Measurements from ENCODE around the gene OGFR. TPM values are rescaled to one million over a fixed set of nuclear protein-coding genes. Genes with fewer than 3 reads are reported as not detected.

The OGFR gene
- total and polyA plus RNA-seq, 2 experiments from 2014 or later: 49.9 to 83.1 TPM

DNA sequence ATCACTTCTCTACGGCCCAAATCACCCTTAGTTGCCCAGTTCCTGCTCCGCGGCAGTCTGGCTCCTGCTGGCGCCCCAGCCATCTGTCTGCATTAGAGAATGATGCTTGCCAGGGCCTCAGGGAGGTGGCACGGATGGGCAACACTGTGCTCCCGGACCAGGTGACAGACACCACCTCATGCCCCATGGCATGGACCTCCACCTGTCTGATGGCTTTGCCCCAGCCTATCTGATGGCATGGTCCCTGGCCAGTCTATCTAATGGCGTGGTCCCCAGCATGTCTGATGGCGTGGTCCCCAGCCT, 27.2 kb upstream of the OGFR start:
- Histone ChIP-seq H3K27me3 (no peaks in the 10 kb centered on the region), H3K27ac (no peak overlapping the region), H3K4me1 (ENCODE audit: low read depth) (no peaks in the 10 kb centered on the region), H3K36me3 (no peaks in the 10 kb centered on the region), H3K9me3 (ENCODE audit: low read depth) (no peaks in the 10 kb centered on the region), H3K4me3 (no peak overlapping the region)
- TF ChIP-seq, protein P1, sequence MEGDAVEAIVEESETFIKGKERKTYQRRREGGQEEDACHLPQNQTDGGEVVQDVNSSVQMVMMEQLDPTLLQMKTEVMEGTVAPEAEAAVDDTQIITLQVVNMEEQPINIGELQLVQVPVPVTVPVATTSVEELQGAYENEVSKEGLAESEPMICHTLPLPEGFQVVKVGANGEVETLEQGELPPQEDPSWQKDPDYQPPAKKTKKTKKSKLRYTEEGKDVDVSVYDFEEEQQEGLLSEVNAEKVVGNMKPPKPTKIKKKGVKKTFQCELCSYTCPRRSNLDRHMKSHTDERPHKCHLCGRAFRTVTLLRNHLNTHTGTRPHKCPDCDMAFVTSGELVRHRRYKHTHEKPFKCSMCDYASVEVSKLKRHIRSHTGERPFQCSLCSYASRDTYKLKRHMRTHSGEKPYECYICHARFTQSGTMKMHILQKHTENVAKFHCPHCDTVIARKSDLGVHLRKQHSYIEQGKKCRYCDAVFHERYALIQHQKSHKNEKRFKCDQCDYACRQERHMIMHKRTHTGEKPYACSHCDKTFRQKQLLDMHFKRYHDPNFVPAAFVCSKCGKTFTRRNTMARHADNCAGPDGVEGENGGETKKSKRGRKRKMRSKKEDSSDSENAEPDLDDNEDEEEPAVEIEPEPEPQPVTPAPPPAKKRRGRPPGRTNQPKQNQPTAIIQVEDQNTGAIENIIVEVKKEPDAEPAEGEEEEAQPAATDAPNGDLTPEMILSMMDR (IDR thresholded peaks at IDR 0.05; ENCODE audit: low read depth, low read length): no peak
- DNase-seq (ENCODE audit: low read depth in 1 of 2, low spot score in 1 of 2): no peak

DNA sequence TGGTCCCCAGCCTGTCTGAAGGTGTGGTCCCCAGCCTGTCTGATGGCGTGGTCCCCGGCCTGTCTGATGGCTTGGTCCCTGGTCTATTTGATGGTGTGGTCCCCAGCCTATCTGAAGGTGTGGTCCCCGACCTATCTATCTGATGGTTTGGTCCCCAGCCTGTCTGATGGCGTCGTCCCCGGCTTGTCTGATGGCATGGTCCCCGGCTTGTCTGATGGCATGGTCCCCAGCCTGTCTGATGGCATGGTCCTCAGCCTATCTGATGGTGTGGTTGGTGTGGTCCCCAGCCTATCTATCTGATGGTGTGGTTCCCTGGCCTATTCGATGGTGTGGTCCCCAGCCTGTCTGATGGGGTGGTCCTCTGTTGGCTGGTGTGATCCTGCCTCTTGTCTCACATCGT, 26.6 kb upstream of the OGFR start:
- H3K27ac ChIP-seq: no peak overlapping the region
- H3K4me3 ChIP-seq: no peak overlapping the region
- H3K36me3 ChIP-seq: no peaks in the 10 kb centered on the region
- DNase-seq (ENCODE audit: low read depth in 1 of 2, low spot score in 1 of 2): no peak
- H3K4me1 ChIP-seq (ENCODE audit: low read depth): no peaks in the 10 kb centered on the region
- H3K9me3 ChIP-seq (ENCODE audit: low read depth): no peaks in the 10 kb centered on the region
- TF ChIP-seq, protein P1 (IDR thresholded peaks at IDR 0.05; ENCODE audit: low read depth, low read length): no peak
- H3K27me3 ChIP-seq: no peaks in the 10 kb centered on the region

DNA sequence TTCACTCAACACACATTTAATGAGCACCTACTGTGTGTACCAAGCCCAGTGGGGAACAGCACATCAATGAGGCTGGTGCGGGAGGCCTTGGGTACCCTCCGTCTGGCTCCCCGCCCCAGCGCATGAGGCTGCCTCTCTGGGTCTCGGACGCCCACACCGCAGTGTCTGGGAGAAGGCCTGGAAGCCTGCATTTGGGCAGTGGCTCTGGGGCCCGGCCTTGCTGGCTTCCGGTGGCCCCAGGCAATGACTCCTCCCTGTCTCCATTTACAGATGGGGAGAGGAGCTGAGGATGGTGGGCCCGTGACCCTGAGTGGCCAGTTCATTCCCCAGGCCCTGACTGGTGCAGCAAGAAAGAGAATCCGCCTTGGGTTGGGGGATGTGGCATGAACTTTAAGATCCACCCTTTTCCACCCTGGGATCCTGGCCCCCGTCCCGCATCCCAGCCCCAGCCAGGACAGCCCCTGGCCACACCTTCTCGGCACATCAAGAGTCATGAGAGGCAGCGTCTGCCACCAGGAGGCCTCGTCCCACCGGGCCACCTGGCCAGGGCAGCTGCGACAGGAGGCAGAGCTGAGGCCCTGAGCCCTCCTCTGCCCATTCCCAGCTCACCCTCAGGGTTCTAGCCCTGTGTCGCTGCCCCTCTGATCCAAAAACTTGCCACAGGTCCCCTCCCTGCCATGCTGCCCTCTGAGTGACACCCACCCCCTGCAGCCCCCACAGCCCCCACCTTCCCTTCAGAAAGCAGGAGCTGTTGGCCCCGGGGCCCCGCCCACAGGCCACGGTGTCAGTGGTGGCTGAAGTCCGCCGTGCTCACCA, 25.8 kb upstream of the OGFR start:
- no peak overlapping the region for H3K27ac ChIP-seq
- H3K4me3 ChIP-seq: no peak overlapping the region
- no peaks in the 10 kb centered on the region for H3K9me3 ChIP-seq (ENCODE audit: low read depth)
- no peaks in the 10 kb centered on the region for H3K27me3 ChIP-seq
- no peaks in the 10 kb centered on the region for H3K36me3 ChIP-seq
- TF ChIP-seq, protein P1 (IDR thresholded peaks at IDR 0.05; ENCODE audit: low read depth, low read length): no peak
- DNase-seq (ENCODE audit: low read depth in 1 of 2, low spot score in 1 of 2): no peak
- no peaks in the 10 kb centered on the region for H3K4me1 ChIP-seq (ENCODE audit: low read depth)

DNA sequence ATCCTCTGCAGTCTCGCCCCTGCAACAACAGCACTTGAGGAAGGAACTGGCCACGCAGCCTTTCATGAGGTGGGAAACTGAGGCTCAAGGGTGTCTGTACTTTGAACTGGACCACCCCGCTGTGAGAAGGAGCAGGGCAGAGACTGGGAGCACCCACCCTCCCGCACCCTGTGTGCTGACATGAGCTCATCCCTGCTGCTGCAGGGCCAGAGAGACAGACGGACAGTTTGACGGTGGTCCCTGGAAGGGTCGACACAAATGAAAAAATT, 25.3 kb upstream of the OGFR start:
- H3K27ac ChIP-seq: no peak overlapping the region
- no peak for DNase-seq (ENCODE audit: low read depth in 1 of 2, low spot score in 1 of 2)
- no peaks in the 10 kb centered on the region for H3K9me3 ChIP-seq (ENCODE audit: low read depth)
- H3K4me3 ChIP-seq: no peak overlapping the region
- no peaks in the 10 kb centered on the region for H3K4me1 ChIP-seq (ENCODE audit: low read depth)
- H3K36me3 ChIP-seq: no peaks in the 10 kb centered on the region
- TF ChIP-seq, protein P1 (IDR thresholded peaks at IDR 0.05; ENCODE audit: low read depth, low read length): no peak
- no peaks in the 10 kb centered on the region for H3K27me3 ChIP-seq

DNA sequence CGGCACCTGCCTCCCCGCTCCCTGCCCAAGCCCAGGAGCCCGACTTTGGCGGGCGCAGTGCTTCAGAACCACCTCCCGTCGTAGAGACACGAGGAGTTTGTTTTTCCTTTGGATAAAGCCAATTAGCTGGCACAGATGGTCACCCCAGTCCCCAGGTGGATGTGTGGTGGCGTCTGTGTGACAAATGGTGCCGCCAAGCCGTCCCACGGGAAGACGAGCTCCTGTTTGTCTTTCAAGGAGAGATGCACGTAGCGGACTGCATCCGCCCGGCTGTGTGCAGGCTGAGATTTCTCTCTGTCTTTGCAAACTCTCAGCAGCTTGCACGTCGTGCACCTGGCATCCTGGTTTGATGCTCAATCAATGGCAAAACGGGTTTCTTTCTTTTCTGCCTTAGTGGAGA, 24.4 kb upstream of the OGFR start:
- no peaks in the 10 kb centered on the region for H3K4me1 ChIP-seq (ENCODE audit: low read depth)
- H3K9me3 ChIP-seq (ENCODE audit: low read depth): no peaks in the 10 kb centered on the region
- H3K27ac ChIP-seq: no peak overlapping the region
- no peak overlapping the region for H3K4me3 ChIP-seq
- DNase-seq (ENCODE audit: low read depth in 1 of 2, low spot score in 1 of 2): no peak
- H3K27me3 ChIP-seq: no peaks in the 10 kb centered on the region
- TF ChIP-seq, protein P1 (IDR thresholded peaks at IDR 0.05; ENCODE audit: low read depth, low read length): no peak
- H3K36me3 ChIP-seq: no peaks in the 10 kb centered on the region
